Measurements from ENCODE around the gene DRD3. TPM values are rescaled to one million over a fixed set of nuclear protein-coding genes. Genes with fewer than 3 reads are reported as not detected.

Gene DRD3
- total RNA-seq, 2 donors from 2014 or later: not detected

GRCh38 chr3:114092151-114093015 is 86.5 kb downstream of the DRD3 start:
- no peak for DNase-seq
- Histone ChIP-seq H3K27me3 (no peaks in the 10 kb centered on the region), H3K9me3 (no peaks in the 10 kb centered on the region), H3K4me3 (no peak overlapping the region), H3K36me3 (replicated peaks in 1 of 2; ENCODE audit: insufficient read depth in 1 of 2, low read depth in 2 of 2) (no peaks in the 10 kb centered on the region), H3K27ac (no peak overlapping the region), H3K4me1 (no peaks in the 10 kb centered on the region)
- ATAC-seq: no peak
- TF ChIP-seq CTCF (IDR thresholded peaks at IDR 0.05): no peak
- TF ChIP-seq POLR2A (IDR thresholded peaks at IDR 0.05): no peak
- WGBS, 2 donors: 39 to 50% methylated on average over 13 of the region's 13 CpGs
- intact Hi-C loops (cut with DNase I): no loop called here

GRCh38 chr3:114089675-114090074 is 89.2 kb downstream of the DRD3 start:
- intact Hi-C loops (cut with DNase I): no loop called here
- no peak for ATAC-seq
- TF ChIP-seq CTCF (IDR thresholded peaks at IDR 0.05): no peak
- no peak for TF ChIP-seq POLR2A (IDR thresholded peaks at IDR 0.05)
- no peaks in the 10 kb centered on the region for H3K9me3 ChIP-seq
- H3K36me3 ChIP-seq (replicated peaks in 1 of 2; ENCODE audit: insufficient read depth in 1 of 2, low read depth in 2 of 2): peaks cover 4 to 8% of the 10 kb centered on the region in 2 donors
- DNase-seq: no peak
- no peak overlapping the region for H3K27ac ChIP-seq
- H3K4me1 ChIP-seq: no peaks in the 10 kb centered on the region
- no peak overlapping the region for H3K4me3 ChIP-seq
- no peaks in the 10 kb centered on the region for H3K27me3 ChIP-seq

- Histone ChIP-seq H3K4me1 (no peaks in the 10 kb centered on the region), H3K36me3 (replicated peaks in 1 of 2; ENCODE audit: insufficient read depth in 1 of 2, low read depth in 2 of 2) (peaks cover 6 to 8% of the 10 kb centered on the region in 2 donors), H3K4me3 (no peak overlapping the region), H3K9me3 (no peaks in the 10 kb centered on the region), H3K27me3 (no peaks in the 10 kb centered on the region), H3K27ac (no peak overlapping the region)
- TF ChIP-seq POLR2A (IDR thresholded peaks at IDR 0.05) (no peak), CTCF (IDR thresholded peaks at IDR 0.05) (no peak)
- no peak for ATAC-seq
- no peak for DNase-seq
- intact Hi-C loops (cut with DNase I): no loop called here
- 84 to 94% methylated on average over 2 of the region's 2 CpGs for WGBS, 2 donors
These were observed 92.5 kb downstream of the DRD3 start for GRCh38 chr3:114086356-114086755.

- 92 to 96% methylated on average over 2 of the region's 2 CpGs for WGBS, 2 donors
- no peaks in the 10 kb centered on the region for H3K4me1 ChIP-seq
- ATAC-seq (no peak), DNase-seq (no peak)
- no peaks in the 10 kb centered on the region for H3K9me3 ChIP-seq
- peaks cover 6 to 8% of the 10 kb centered on the region in 2 donors for H3K36me3 ChIP-seq (replicated peaks in 1 of 2; ENCODE audit: insufficient read depth in 1 of 2, low read depth in 2 of 2)
- no peak overlapping the region for H3K27ac ChIP-seq
- TF ChIP-seq POLR2A (IDR thresholded peaks at IDR 0.05) (no peak), CTCF (IDR thresholded peaks at IDR 0.05) (no peak)
- intact Hi-C loops (cut with DNase I): no loop called here
- no peak overlapping the region for H3K4me3 ChIP-seq
- H3K27me3 ChIP-seq: no peaks in the 10 kb centered on the region
These were observed 95.7 kb downstream of the DRD3 start for GRCh38 chr3:114083112-114083511.

GRCh38 chr3:114081037-114081436 is 97.8 kb downstream of the DRD3 start:
- H3K4me3 ChIP-seq: no peak overlapping the region
- H3K27me3 ChIP-seq: no peaks in the 10 kb centered on the region
- no peaks in the 10 kb centered on the region for H3K9me3 ChIP-seq
- ATAC-seq: no peak
- peaks cover 5 to 15% of the 10 kb centered on the region in 2 donors for H3K36me3 ChIP-seq (replicated peaks in 1 of 2; ENCODE audit: insufficient read depth in 1 of 2, low read depth in 2 of 2)
- H3K27ac ChIP-seq: no peak overlapping the region
- no peaks in the 10 kb centered on the region for H3K4me1 ChIP-seq
- intact Hi-C loops (cut with DNase I): no loop called here
- no peak for DNase-seq
- TF ChIP-seq CTCF (IDR thresholded peaks at IDR 0.05) (no peak), POLR2A (IDR thresholded peaks at IDR 0.05) (no peak)

Measured in body of pancreas (tissue), 4 donors.